Measurements from ENCODE around the gene ST6GALNAC3.
"Not testable (repeated sequence)": the region's sequence is repeated elsewhere in the genome, so short reads cannot be mapped to it uniquely, and the experiment has no call there.

Gene ST6GALNAC3

DNA sequence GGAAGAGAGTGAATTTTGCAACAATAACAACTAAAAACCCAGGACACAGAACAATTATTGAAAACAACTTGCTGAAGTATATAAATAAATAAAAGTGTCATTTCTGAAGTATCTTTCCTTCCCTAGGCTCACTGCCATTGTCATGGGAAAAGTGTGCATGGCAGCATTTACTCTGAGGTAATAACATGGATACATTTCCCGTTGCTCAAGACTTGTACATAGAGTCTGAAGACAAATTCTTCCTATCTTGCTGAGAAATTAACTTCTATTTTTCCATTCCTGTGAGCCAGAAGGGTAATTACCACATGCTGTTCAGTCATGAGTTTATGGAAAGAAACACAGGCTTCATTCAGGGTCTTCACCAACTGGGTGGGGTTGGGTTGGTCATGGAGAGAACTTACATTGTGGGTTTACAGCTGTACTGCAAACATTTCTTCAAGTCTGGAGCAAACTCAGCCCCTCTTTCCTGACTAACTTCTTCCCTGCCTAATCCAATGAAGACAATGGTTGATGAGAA lies 32.2 kb downstream of the ST6GALNAC3 start:
- no peak for DNase-seq (ENCODE audit: low read depth)

DNA sequence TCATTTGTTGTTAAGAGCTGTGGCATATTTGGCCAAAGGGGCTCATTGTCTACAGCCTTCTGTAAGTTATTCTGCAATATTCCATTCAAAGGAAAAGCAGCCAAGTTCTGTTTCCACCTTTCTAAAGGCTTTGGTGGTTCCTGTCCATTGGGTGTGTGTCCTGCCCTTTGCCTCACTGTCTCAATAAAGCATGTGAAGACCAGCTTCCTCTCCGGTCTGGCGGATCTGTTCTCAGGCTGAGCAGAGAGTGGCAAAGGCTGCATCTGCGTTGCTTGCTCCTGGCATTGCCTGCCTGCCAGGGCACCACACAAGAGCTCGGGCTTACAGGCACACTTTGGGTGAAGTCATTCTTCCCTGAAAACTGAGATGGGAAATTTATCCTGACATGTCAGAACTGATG lies 34.9 kb downstream of the ST6GALNAC3 start:
- DNase-seq (ENCODE audit: low read depth) = no peak

GRCh38 chr1:76109901-76110560 lies 35.5 kb downstream of the ST6GALNAC3 start:
- no peak for DNase-seq (ENCODE audit: low read depth)

DNA sequence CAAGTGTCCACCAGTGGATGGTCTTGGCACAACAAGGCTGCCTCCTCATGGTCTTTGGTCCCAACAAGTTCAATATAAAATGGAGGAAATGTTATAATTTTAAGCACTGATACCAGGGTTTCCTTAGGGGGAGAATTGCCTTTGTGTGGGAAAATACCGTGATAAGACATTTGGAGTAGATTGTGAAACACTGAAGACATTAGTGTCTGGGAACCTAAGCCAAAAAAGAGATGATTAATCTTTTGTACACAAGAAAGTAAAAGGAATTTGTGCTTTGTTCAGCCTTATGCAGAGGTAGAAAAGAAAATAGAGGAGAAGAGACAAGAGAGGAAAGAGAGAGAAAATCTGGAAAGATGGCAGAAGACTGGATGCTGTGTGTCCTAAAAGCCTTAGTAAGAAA lies 36.1 kb downstream of the ST6GALNAC3 start:
- no peak for DNase-seq (ENCODE audit: low read depth)

- not testable (repeated sequence) for DNase-seq (ENCODE audit: low read depth)
Observed at GRCh38 chr1:76112321-76112720, 37.8 kb downstream of the ST6GALNAC3 start.

DNA sequence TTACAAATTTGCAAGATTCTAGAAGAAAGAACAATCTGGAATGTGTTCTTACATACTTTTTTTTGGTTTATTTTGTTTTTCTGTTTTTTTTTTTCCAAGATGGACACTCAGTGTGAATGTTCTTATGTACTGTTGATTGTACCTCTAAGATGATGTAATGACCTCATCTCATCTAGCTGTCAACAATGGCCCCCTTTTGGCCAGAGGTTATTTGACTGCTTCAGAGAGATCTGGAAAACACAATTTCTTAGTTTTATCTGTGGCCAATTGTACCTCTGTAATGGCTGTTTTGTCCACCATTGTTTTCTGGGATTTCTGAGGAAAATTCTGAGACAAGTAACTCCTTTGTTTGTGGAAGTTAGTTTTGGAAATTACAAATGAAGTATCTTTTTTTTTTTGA lies 38.9 kb downstream of the ST6GALNAC3 start:
- no peak for DNase-seq (ENCODE audit: low read depth)

GRCh38 chr1:76115171-76115570 lies 40.6 kb downstream of the ST6GALNAC3 start:
- no peak for DNase-seq (ENCODE audit: low read depth)

- DNase-seq (ENCODE audit: low read depth) = no peak
Observed at GRCh38 chr1:76121850-76122249, 47.3 kb downstream of the ST6GALNAC3 start.

GRCh38 chr1:76122271-76122670 lies 47.7 kb downstream of the ST6GALNAC3 start:
- no peak for DNase-seq (ENCODE audit: low read depth)

DNA sequence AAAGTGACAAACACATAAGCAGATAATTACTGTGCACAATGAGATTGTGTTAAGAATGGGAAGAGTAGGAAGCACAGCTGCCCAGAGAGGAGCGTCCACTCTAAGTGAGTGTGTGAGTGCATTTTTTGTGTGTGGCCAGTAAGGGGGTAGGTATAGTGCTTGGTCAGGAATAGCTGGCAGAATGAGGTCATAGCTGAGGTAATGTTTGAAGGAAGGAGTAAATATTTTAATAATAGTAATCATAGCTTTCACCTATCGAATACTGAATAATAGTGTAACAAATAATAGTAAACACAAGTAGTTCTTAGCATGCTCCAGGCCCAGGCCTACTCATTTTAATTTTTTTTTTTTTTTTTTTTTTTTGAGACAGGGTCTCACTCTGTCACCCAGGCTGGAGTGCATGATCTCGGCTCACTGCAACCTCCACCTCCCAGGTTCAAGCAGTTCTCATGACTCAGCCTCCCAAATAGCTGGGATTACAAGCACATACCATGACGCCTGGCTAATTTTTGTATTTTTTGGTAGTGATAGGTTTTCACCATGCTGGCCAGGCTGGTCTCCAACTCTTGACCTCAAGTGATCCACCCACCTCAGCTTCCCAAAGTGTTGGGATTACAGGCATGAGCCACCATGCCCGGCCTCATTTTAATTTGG lies 49.0 kb downstream of the ST6GALNAC3 start:
- not testable (repeated sequence) for DNase-seq (ENCODE audit: low read depth)

- no peak for DNase-seq (ENCODE audit: low read depth)
Observed at GRCh38 chr1:76124196-76124595, 49.6 kb downstream of the ST6GALNAC3 start.

- no peak for DNase-seq (ENCODE audit: low read depth)
Observed at GRCh38 chr1:76125473-76126219, 51.1 kb downstream of the ST6GALNAC3 start.

DNA sequence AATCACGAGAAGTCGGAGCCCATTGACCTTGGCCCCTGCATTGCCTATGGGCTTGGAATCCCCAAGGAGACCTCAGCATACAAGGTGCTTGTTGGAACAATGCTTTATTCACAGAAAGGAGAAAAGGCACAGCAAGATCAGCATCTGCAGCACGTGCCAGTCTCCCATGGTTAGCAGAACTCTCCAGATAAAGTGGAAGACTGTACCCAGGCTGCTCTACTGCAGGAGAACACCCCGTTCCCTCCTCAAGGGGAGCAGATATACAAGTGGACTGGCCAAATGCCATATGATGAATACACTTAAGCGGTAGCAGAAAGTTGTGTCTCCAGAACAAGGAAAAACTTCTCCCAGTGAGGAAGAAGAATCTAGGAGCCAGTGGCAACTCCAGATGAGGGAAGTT lies 53.5 kb downstream of the ST6GALNAC3 start:
- no peak for DNase-seq (ENCODE audit: low read depth)

- no peak for DNase-seq (ENCODE audit: low read depth)
Observed at GRCh38 chr1:76129731-76130130, 55.2 kb downstream of the ST6GALNAC3 start.

GRCh38 chr1:76130992-76131391 lies 56.4 kb downstream of the ST6GALNAC3 start:
- no peak for DNase-seq (ENCODE audit: low read depth)

- DNase-seq (ENCODE audit: low read depth) = no peak
Observed at GRCh38 chr1:76133977-76134376, 59.4 kb downstream of the ST6GALNAC3 start.

DNA sequence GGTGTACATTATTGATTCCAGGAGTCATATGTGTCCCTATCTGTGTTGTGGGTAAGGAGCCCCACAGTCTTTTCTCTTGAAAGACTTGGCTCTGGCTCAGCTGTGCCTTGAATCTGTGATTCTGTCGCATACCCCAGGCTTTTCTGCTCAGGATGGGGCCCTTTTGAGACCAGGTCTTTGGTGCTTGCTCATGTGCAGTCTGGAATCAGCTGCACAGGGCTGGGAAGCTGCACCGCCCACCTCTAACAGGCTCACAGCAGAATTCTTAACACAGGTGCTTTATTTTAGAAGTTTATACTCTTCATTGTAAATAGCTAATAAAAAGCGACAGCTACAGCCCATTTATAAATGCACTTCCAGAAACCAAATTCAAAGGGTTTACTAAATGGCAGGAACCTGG lies 61.3 kb downstream of the ST6GALNAC3 start:
- DNase-seq (ENCODE audit: low read depth) = no peak

DNA sequence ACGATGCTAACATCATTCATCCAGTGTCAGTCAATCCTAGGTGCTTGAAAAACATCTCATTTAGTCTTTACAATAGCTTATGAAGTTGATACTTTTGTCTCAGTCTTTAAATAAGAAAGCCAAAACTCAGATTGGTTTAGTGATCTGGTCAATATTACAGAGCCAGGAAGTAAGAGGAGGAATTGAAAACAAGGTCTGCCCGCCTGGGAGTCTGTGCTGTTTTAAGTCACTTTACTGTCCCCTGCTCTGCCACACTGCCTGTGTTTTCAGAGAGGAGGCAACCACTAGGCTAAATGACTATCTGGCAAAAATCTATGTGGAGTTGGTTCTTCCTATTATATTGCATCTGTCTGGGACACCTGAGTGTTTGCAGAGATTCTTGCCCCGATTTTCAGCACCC lies 62.3 kb downstream of the ST6GALNAC3 start:
- DNase-seq (ENCODE audit: low read depth) = no peak

- DNase-seq (ENCODE audit: low read depth) = no peak
Observed at GRCh38 chr1:76137746-76138145, 63.2 kb downstream of the ST6GALNAC3 start.

GRCh38 chr1:76138217-76138616 lies 63.7 kb downstream of the ST6GALNAC3 start:
- DNase-seq (ENCODE audit: low read depth) = no peak

DNA sequence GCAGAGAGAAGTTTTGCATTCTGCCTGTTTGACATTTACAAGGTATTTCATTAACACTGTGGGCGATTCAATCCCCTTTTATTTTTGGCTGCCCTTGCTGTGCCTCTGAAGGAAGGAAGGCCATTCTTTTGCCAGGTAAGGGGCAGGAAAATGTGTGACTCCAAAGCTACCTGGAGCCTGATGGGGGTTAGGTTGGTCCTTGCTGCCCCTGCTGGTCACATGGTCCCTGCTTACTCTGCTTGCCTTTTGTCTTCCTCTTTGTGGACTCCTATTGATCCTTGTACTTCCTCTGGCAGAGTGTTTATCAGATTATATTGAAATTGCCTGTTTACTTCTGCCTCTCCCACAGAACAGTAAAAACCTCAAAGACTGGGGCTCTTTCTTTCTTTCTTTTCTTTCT lies 65.7 kb downstream of the ST6GALNAC3 start:
- no peak for DNase-seq (ENCODE audit: low read depth)

GRCh38 chr1:76141929-76142328 lies 67.4 kb downstream of the ST6GALNAC3 start:
- DNase-seq (ENCODE audit: low read depth) = no peak
